Left kidney (tissue), 2 donors: Measurements from ENCODE around the gene MAPK14. TPM values are rescaled to one million over a fixed set of nuclear protein-coding genes. Genes with fewer than 3 reads are reported as not detected.
"Not testable (repeated sequence)": the region's sequence is repeated elsewhere in the genome, so short reads cannot be mapped to it uniquely, and the experiment has no call there.

Experiments
- DNase-seq: peaks from one replicate; pipeline ENCODE4 v3.0.0-alpha.2; 2013
- polyA plus RNA-seq: library from polyadenylated mRNA; unstranded; fragments of 120-200 nt; gene quantifications from one replicate; pipeline ENCODE4 v1.2.1, GENCODE V29; 2013; ENCODE audit not compliant: insufficient read length

MAPK14 gene
- polyA plus RNA-seq, 1 donor = 56.6 TPM

- no peak for DNase-seq
Observed at GRCh38 chr6:36122495-36123269, 95.1 kb downstream of the MAPK14 start.

GRCh38 chr6:36123270-36124139, 95.9 kb downstream of the MAPK14 start:
- peak; percentile 78 for DNase-seq

GRCh38 chr6:36124346-36124745, 96.7 kb downstream of the MAPK14 start:
- not testable (repeated sequence) for DNase-seq

DNA sequence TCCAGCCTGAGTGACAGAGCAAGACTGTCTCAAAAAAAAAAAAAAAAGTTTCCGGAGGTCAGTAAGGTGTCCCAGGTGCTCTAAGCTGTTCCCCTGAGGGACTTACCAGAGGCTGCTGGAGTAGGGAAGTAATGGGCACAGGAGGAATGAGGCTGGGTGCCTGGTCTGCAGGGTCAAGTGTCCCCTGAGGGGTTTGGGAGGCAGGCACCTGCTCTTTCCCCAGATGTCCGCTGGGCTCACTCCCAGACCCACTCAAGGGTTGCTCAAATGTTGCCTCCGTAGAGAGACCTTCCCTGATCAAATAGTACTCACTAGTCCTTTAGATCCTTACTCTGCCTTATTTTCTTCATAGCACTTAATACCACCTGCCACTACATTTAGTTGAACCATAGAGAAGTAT, 97.3 kb downstream of the MAPK14 start:
- DNase-seq = no peak

DNA sequence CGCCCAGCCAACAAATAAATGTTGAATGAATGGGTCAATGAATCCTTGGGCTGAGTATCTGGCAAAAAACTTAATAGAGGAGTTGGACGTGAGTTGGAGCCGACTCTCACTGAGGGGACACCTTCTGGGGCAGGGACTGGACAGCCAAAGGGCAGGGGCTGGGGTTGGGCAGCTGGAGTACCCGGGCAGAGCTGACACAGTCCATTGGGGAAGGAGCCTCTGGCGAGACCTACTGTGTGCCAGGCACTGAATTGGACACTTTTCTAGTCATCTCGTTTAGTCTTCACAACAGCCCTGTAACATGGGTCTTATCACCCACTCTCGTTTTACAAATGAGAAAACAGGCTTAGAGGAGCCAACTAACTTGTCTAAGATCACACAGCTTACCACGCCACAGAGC, 98.0 kb downstream of the MAPK14 start:
- DNase-seq = no peak

GRCh38 chr6:36126121-36126520, 98.5 kb downstream of the MAPK14 start:
- no peak for DNase-seq

- DNase-seq = no peak
Observed at GRCh38 chr6:36126553-36127458, 99.2 kb downstream of the MAPK14 start.

- DNase-seq = no peak
Observed at GRCh38 chr6:36127462-36128016, 99.9 kb downstream of the MAPK14 start.

DNA sequence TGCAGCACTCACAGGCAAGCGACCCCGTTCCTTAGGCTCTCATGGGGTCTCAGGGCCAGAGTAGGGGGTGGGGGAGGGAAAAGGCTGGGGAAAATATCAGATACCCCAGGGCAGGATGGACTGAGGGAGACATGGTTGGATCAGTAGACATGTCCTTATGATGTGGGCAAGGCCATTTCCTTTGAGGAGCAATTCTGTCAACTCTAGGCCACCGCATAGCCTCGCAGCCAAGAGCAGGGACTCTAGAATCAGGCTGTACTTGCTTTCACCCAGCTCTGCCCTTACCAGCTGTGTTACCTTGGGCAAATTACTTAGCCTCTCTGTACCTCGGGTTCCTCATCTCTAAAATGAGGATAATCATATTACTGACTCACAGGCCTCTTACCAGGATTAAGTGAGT, 100.5 kb downstream of the MAPK14 start:
- DNase-seq = no peak

- DNase-seq = no peak
Observed at GRCh38 chr6:36128793-36129192, 101.2 kb downstream of the MAPK14 start.

DNA sequence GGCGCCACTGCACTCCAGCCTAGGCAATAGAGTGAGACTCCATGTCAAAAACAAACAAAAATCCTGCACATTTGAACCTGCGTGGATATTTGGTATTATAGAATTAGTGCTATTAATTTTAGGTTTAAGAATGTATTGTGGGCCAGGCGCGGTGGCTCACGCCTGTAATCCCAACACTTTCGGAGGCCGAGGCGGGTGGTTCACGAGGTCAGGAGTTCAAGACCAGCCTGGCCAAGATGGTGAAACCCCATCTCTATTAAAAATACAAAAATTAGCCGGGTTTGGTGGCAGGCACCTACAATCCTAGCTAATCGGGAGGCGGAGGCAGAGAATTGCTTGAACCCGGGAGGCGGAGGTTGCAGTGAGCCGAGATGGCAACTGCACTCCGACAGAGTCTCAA, 101.7 kb downstream of the MAPK14 start:
- not testable (repeated sequence) for DNase-seq

DNA sequence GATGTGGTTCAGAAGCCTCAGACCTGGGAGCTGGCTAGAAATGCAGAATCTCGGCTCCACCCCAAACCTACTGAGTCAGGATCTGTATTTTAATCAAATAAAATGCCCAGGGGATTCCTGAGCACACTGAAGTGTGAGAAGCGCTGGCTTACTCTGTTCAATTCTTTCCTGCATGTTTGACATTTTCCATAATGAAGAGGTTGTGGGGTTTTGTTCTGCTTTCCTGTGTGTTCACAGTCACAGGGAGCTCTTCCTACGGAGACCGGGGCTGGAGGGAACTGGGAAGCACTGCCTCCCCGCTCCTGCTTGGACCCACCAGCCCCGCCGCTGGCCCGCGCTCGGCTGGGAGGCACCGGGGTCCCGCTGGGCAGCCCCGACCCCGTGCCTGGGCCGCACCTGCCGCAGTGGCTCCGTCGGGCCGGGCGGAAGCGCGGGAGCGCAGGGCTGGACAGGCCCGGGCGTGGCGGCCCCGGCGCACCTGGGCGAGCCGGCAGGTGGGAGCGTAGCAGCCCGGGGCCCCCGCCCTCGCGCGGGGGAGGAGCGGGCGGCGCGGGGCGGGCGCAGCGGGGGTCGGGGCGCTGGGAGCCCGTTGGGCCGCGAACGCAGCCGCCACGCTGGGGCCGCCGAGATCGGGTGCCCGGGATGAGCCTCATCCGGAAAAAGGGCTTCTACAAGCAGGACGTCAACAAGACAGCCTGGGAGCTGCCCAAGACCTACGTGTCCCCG, 102.5 kb downstream of the MAPK14 start, which contains the start of gene MAPK13:
MAPK13 (plus strand) TSS at position 573 of the 726 bp plus-strand sequence; CDS start at position 643, 70 bp downstream.
- DNase-seq = no peak

- DNase-seq = no peak
Observed at GRCh38 chr6:36130667-36131510, 103.3 kb downstream of the MAPK14 start.

GRCh38 chr6:36131511-36132245, 104.1 kb downstream of the MAPK14 start:
- DNase-seq = peak; percentile 65

DNA sequence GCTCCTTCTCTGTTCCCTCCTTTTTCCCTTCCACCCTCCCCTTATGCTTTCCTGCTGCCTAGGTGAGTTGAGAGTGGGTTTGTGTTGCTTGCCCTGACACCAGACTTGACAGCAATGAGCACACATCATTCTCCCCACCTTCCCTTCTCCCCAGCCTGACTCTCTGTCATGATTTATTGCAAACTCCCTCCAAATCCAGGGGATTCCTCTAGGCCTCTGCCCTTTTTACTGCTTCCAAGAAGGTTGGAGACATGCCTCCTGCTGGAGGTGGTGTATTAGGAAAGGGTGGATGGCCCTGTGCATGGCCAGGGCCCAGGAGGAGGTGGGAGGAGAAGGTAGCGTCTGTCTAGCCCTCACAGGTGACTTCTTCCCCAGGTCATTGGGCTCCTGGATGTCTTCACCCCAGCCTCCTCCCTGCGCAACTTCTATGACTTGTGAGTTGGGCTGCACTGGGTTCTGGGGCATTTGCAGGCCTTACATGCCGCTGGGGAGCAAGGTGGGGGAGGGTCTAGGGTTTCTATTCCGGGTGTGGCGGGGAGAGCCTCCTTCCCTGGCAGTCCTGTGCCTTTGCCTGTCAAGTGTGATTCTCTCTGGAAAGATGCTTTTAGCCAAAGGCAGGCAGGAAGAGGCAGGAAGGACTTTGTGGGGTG, 104.8 kb downstream of the MAPK14 start:
- no peak for DNase-seq

DNA sequence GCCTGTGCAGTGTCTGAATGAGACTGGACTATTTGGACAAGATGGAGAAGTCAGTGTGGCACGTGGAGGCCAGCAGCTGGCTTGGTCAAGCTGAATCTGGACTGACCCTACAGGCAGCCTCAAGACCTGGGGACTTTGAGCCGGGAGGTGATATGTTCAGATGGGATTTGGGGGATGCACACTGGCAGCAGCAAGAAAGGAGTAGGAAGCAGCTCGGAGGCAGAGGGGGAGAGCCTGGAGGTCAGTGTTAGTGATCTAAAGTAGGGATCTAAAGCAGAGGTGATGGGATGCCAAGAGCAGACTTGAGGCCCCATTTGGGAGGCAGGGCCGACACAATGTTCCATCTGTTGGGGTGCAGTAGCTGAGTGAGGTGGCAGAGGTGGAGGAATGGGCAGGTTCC, 105.5 kb downstream of the MAPK14 start:
- no peak for DNase-seq

DNA sequence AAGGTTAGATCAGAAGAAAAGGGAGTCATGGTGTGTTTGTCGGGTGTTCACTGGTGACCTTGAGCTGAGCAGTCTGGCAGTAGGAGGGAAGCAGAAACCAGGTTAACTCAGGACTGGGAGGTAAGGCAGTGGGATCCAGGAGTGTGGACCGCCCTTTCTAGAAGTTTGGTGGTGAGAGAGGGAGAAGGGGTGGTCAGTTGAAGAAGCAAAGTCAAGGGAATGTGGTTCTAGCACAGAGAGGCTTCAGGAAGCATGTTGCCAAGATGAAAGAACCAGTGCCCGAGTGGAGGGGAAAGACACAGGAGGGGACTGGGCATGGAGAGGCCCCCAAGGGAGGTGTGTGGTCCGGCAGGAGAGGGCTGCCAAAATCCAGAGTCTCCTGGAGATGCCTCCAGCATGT, 106.3 kb downstream of the MAPK14 start:
- DNase-seq = no peak

- no peak for DNase-seq
Observed at GRCh38 chr6:36135053-36135731, 107.6 kb downstream of the MAPK14 start.
